HEK293 (cell line): ENCODE measurements around the gene IRF2.

Source experiments
- KLF1 ChIP-seq: fragments of 450-650 bp; formaldehyde crosslinking; IDR thresholded peaks from 2 replicates; pipeline ENCODE4 v1.5.1; 2016; ENCODE audit warnings: missing biosample characterization, missing genetic modification characterization
- SCRT2 ChIP-seq: fragments of 450-650 bp; formaldehyde crosslinking; IDR thresholded peaks from 2 replicates; pipeline ENCODE4 v1.5.1; 2016; ENCODE audit warnings: missing biosample characterization, missing genetic modification characterization
- YY2 ChIP-seq: fragments of 450-650 bp; formaldehyde crosslinking; IDR thresholded peaks from 2 replicates; pipeline ENCODE4 v1.5.1; 2016; ENCODE audit warnings: missing biosample characterization, missing genetic modification characterization
- ZNF433 ChIP-seq: fragments of 450-650 bp; formaldehyde crosslinking; IDR thresholded peaks from 2 replicates; pipeline ENCODE4 v1.5.1; 2016; ENCODE audit warnings: missing biosample characterization, missing genetic modification characterization, low read depth
- ZNF510 ChIP-seq: fragments of 450-650 bp; formaldehyde crosslinking; IDR thresholded peaks from 2 replicates; pipeline ENCODE4 v1.5.1; 2018; ENCODE audit warnings: mild to moderate bottlenecking, missing genetic modification characterization, missing biosample characterization; ENCODE audit not compliant: insufficient replicate concordance
- ZNF596 ChIP-seq: fragments of 450-650 bp; IDR thresholded peaks from 2 replicates; pipeline ENCODE4 v1.5.0; 2018; ENCODE audit warnings: missing biosample characterization, mild to moderate bottlenecking, missing genetic modification characterization, moderate library complexity
- ZNF629 ChIP-seq: fragments of 450-650 bp; formaldehyde crosslinking; IDR thresholded peaks from 2 replicates; pipeline ENCODE4 v1.5.1; 2017; ENCODE audit warnings: missing biosample characterization, missing genetic modification characterization
- ZNF658 ChIP-seq: fragments of 450-650 bp; formaldehyde crosslinking; IDR thresholded peaks from 2 replicates; pipeline ENCODE4; 2016; ENCODE audit warnings: missing biosample characterization, missing genetic modification characterization
- TF ChIP-seq, protein P1 (sequence below): fragments of 450-650 bp; formaldehyde crosslinking; IDR thresholded peaks from 2 replicates; pipeline ENCODE4 v1.5.1; 2016; ENCODE audit warnings: missing biosample characterization, missing genetic modification characterization
- TF ChIP-seq, protein P2 (sequence below): sonication (generic); formaldehyde crosslinking; IDR thresholded peaks from 2 replicates; pipeline ENCODE4 v1.8.1; 2022; ENCODE audit warnings: mild to moderate bottlenecking, moderate library complexity, missing genetic modification reagents
- TF ChIP-seq, protein P3 (sequence below): fragments of 450-650 bp; formaldehyde crosslinking; IDR thresholded peaks from 2 replicates; pipeline ENCODE4 v1.5.1; 2016; ENCODE audit warnings: missing biosample characterization, missing genetic modification characterization

DNA sequence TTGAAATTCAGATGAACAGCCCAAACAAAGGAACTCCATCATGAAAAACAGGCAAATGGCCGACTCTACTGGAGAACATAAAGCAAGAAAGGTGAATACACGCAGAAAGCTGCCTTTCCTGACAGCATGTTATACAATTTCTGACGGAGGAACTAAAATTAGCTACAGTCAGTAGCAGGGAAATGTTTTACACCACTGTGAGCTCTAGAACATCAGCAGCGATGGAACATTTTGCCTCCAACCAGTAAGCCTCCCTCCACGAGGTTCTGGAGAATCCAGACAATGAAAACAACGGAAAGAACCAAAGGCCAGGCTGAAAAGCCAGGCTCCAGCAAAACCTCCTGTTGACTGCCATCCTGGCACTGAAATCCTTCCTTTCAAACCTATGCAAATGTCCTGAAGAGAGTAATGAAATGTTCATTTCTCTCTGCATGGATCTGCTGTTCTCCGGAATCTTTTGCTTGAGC, 78.9 kb downstream of the IRF2 start:
- TF ChIP-seq ZNF658 (tag by site-specific recombination) (no peak), SCRT2 (tag by site-specific recombination) (no peak), ZNF596 (tag by site-specific recombination) (no peak), KLF1 (tag by site-specific recombination) (no peak), YY2 (tag by site-specific recombination) (no peak), ZNF510 (tag by site-specific recombination) (no peak), ZNF629 (tag by site-specific recombination) (no peak), ZNF433 (tag by site-specific recombination) (no peak)
- TF ChIP-seq, protein P1, sequence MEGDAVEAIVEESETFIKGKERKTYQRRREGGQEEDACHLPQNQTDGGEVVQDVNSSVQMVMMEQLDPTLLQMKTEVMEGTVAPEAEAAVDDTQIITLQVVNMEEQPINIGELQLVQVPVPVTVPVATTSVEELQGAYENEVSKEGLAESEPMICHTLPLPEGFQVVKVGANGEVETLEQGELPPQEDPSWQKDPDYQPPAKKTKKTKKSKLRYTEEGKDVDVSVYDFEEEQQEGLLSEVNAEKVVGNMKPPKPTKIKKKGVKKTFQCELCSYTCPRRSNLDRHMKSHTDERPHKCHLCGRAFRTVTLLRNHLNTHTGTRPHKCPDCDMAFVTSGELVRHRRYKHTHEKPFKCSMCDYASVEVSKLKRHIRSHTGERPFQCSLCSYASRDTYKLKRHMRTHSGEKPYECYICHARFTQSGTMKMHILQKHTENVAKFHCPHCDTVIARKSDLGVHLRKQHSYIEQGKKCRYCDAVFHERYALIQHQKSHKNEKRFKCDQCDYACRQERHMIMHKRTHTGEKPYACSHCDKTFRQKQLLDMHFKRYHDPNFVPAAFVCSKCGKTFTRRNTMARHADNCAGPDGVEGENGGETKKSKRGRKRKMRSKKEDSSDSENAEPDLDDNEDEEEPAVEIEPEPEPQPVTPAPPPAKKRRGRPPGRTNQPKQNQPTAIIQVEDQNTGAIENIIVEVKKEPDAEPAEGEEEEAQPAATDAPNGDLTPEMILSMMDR (tag by site-specific recombination), result no peak
- TF ChIP-seq, protein P2, sequence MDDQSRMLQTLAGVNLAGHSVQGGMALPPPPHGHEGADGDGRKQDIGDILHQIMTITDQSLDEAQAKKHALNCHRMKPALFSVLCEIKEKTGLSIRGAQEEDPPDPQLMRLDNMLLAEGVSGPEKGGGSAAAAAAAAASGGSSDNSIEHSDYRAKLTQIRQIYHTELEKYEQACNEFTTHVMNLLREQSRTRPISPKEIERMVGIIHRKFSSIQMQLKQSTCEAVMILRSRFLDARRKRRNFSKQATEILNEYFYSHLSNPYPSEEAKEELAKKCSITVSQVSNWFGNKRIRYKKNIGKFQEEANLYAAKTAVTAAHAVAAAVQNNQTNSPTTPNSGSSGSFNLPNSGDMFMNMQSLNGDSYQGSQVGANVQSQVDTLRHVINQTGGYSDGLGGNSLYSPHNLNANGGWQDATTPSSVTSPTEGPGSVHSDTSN (CRISPR knock-in tag), result no peak
- TF ChIP-seq, protein P3, sequence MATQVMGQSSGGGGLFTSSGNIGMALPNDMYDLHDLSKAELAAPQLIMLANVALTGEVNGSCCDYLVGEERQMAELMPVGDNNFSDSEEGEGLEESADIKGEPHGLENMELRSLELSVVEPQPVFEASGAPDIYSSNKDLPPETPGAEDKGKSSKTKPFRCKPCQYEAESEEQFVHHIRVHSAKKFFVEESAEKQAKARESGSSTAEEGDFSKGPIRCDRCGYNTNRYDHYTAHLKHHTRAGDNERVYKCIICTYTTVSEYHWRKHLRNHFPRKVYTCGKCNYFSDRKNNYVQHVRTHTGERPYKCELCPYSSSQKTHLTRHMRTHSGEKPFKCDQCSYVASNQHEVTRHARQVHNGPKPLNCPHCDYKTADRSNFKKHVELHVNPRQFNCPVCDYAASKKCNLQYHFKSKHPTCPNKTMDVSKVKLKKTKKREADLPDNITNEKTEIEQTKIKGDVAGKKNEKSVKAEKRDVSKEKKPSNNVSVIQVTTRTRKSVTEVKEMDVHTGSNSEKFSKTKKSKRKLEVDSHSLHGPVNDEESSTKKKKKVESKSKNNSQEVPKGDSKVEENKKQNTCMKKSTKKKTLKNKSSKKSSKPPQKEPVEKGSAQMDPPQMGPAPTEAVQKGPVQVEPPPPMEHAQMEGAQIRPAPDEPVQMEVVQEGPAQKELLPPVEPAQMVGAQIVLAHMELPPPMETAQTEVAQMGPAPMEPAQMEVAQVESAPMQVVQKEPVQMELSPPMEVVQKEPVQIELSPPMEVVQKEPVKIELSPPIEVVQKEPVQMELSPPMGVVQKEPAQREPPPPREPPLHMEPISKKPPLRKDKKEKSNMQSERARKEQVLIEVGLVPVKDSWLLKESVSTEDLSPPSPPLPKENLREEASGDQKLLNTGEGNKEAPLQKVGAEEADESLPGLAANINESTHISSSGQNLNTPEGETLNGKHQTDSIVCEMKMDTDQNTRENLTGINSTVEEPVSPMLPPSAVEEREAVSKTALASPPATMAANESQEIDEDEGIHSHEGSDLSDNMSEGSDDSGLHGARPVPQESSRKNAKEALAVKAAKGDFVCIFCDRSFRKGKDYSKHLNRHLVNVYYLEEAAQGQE, result no peak
